KG1 (cell line): ENCODE data around the gene EPHA6.
A peak's percentile ranks its signal among the peaks of the same experiment; 100 is the strongest.

Source experiments
- DNase-seq: peaks from one replicate; lab custom pipeline; 2025; lab: John Stamatoyannopoulos, UW

The EPHA6 gene

DNA sequence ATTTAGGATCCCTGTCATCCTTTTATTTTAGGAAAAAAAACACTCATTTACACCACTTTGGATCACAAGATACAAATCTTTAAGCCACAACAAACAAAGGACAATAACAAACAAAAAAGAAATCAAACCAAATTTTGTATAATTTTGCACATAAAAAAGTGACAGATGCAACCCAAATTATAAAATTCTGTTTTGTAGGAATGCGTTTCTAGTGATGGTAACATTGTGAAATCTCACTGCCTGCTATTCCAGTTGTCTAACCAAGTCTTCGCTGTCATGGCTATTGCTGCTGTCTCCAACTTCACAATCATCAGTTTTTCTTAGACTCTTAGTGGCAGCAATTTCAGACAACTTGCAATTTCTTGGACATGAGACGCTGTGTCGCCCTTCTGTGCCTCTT is 891.8 kb downstream of the EPHA6 start:
- no peak for DNase-seq

DNA sequence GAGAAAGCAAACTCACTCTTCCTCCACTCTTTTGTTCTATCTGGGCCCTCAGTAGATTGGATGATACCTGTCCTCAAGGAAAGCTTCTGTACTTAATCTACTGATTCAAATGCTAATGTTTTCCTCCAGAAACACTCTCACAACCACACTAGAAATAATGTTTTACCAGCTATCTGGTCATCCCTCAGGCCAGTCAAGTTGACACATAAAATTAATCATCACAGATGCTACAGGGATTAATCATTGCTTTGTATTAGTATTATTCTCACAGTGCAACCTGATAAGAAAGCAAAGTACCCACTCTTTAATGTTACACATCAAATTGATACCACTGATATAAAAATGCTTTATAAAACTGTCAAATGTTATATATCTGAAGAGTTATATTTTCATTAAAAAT is 897.3 kb downstream of the EPHA6 start:
- DNase-seq: no peak

DNA sequence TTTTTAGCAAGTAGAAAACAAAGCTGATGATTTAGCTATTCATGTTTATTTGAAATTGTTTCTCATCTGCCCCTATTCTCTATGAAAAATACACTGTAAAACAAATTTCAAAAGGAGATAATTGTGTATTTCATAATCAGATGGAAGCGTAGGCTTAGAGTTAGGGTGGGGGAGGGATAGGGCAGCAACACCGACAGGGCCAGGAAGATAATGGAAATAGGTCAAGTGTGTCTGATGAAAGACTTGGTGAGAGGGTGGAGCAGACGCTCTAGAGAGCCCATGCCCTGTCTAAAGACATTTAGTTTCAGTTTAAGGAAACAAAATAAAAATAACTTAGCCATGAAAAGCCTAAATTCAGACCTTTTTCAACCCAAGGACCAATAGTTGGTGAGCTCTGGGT is 898.5 kb downstream of the EPHA6 start:
- DNase-seq: no peak

DNA sequence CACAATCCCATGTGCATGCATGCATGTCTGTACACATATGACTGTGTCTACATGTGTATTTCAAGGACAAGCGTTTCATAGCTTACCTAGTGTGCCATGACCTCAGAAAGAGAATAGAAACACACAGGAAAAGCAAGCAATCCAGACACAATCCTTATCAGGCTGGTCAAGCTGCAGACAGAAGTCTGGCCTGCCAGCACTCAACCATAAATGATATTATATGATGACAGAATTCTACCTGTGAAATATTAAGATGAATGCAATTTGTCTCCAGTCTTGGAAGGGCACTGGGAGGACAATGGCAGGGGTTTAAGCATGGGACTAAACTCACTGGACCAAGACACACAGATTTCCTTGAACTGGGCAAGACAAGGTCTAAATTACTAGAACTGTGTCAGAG is 899.2 kb downstream of the EPHA6 start:
- DNase-seq: no peak

DNA sequence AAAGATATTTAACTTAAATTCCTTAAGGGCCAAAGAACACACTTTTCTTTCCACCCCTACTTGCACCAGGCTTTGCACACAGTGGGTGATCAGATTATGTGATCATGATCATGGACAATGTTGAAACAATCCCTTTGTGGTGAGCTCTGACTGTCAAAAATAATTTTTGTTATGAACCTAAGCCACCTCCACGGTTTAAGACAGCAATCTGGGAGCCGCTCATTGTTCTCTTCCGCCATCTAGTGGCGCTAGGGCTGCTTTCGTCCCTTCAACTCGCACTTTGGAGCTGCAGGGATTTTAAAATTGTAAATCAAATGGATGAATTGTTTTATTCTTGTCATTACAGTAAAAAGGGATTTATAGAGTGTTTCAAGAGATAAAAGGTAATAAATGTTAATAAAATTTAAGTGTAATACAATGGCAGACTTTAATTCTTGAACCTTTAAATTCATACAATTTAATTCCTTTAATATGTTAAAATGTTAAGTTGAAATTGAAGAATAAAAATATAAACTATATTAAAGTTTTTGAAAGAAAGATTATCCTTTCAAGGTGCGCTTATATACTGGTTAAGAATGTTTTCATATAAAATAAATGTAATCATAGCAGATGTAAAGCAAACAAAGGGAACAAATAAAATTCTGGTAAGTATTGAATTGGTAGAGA is 904.9 kb downstream of the EPHA6 start:
- peak; percentile 45 for DNase-seq

DNA sequence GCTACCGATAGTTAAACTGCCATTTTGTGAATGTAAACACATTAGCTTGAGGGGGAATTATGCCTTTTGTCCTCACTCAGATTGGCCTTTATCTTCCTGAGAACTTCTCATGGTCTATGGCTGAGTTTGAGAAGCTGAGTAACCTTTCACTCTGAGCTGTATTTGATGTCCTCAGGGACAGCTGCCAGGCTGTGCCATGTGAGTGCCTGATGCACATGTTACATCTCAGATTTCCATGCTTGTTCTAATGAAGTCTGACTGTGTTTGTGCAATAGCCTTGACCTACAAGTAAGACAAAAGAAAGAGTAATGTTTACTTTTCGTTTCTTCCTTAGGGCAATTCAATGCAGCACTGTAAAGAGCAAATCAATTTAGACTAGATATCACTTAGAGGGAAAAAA is 906.0 kb downstream of the EPHA6 start:
- no peak for DNase-seq

DNA sequence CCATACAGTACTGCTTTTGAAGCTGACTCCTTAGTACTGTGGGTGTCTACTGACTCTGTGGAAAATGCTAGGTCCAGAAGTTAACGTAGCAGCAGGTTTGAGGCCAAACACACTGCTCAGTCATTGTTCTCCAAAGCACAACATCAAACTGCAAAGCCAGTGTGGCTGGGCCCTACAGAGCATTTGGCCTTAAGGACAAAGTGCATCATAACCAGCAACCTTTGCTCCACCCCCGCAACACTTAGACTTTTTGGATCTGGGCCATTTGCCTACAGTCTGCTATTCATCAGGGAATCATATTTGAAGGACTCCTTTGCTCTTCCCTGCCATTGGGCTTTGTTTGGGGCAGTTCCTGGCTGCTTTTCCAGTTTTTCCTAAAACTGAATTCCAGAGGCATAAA is 907.1 kb downstream of the EPHA6 start:
- no peak for DNase-seq

DNA sequence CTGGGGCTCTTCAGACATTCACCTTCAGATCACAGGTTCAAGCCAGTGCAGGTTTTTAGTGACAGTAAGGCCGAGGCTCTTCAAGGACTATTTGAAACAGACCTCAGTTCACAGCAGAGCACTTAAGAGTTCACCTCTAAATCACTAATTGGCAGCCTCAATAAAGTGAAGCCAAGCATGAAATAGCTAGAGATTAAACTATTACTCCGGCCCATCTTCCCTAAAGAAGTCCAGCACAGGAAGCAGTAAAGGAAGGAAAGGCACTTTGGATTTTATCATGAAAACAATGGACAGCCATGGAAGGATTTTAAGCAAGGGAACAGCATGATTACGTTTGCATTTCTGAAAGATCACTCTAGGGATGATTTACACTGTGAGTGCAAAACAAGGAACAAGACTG is 922.5 kb downstream of the EPHA6 start:
- no peak for DNase-seq

DNA sequence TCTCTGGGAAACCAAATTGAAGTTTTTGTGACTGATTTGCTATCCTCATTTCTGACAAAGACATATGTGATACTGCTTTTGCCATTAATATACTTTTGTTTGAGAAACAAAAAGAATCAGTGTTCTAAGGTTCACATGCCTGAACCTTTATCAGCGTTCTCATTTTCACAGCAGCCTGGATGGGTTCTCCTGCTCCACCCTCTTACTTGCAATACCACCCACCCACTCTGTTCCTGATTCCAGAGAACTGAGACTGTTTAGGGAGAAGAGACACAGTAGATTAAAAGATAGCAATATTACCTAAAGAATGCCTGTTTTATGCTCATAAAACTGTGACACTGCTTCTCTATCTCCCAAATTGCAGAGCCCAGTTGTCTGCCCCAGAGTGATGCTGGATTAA is 924.4 kb downstream of the EPHA6 start:
- no peak for DNase-seq

DNA sequence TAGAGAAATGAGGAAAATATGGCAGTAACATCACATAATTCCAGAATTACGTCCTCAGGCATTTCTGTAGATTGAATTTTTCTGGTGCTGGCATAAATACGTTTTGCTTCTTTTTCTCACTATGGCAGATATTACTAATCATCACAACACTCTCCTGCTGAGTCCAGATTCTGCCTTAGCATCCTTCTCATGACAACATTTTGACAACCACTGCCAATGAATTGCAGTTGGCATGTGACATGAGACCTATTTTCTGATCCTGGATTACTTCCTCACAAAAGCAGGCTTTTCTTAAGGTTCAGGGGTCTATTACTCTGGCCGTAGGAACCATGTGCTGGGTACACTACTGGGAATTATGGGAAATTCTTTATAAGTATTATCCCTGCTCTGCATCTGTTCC is 927.6 kb downstream of the EPHA6 start:
- DNase-seq: no peak

DNA sequence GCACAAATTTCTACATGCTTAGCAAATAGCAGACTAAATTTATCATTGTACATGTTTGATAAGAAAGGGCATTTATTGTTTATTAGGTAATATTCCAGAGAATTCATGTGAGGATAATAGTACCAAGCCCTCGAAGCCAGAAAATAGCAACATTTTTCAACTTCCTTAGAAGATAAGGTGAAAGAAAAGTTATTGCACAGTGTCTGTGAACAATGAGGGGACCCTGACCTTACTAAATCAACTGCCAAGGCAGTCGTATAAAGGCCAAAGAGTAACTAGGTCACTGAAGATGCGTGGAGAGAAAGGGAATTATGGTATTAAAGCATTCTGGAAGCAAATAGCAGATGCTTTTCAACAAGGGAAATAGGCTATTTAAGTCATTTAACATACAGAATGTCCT is 929.9 kb downstream of the EPHA6 start:
- no peak for DNase-seq

DNA sequence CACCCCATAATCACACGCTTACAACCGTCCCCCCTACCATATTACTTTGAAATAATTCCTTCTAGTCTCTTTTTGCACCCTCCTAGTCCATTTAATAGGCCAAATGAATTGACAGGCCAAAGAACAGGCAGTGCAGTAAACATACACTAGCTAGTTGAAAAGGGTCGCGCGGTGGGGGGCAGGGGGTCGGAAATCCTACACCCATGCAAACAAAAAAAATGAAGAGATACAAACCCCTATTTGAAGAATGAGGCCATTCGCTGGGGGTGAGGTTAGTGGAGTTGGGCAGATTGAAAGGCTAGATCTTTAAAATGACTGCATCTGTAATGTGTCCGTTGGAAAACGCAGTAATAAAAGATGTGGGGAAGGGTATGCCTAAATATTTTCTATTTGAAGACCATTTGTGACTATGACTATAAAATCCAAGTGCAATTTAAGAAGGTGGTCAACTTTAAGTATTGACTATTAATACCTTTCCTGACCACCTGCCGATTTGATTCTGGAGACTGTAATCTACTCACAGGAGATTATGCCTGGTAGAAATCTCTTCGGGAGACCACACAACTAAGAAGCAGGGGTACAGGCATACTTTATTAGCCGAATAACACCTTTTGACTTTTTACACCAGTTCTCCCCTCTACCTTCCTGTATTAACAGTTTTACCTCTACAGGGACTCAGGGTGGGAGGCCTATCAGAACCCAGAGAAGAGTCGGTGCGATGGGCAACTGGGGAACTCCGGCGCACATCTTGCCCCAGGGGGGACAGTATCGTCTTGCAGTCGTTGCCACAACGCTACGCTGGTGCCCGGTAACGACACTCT is 949.4 kb downstream of the EPHA6 start:
- DNase-seq: no peak

DNA sequence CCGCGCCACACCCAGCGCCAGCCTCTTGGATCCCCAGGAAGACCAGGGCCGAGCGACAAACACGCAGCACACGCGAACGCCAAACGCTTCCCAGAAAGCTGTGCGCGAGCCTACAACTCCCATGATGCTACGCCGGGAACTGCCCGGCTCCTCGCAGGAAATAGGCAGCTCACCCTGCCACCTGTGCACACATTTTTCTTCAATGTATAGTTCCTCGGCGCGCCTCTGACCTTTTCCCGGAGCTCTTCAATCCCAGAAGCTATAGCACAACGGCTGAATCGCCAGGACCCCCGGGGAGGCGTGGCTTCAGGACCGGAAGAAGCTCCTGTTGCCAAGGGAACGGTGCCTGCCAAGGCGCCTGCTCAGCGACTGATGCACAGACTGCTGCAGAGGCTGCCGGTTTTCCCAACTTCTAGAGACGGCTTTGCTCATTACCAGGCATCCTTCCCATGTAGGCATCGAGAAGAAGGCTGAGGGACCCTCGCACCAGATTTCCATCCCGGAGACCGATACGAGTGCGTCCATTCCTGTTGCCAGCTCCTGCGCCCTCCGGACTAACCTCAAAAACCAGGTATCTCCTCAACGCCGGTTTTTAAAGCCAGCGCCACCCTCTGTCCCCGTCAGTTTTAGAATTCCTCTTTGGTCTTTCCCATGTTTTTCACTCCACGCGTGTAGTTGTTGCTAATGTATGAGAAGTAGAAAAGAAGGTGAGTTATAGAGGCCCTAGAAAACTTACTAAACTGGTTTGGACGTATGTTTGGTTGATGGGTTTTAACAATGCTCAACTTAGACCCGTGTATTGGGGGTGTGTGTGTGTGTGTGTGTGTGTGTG is 950.2 kb downstream of the EPHA6 start, which contains the start of gene ARL6:
Gene ARL6 (plus strand): TSS at position 352 of the 832 bp plus-strand sequence. CDS start 3,350 bp downstream, outside the sequence.
- peak; percentile 76 for DNase-seq

DNA sequence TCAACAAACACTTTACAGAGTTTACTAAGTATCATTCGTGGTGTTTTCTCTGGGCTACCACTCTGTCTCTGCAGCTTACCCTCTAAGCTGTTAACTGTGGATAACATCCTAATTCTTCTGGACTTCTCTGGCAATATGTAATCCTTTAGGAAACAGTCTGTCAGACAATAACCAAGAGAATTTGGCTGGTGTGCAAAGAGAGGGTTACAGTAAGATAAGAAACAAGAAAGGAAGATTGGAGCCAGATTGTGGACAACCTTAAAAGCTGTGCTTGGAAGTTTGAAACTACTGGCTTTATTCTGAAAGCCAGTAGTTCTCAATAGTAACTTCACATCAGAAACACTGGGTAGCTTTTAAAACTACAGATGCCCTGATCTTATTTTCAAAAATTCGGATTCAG is 950.9 kb downstream of the EPHA6 start:
- DNase-seq: no peak

DNA sequence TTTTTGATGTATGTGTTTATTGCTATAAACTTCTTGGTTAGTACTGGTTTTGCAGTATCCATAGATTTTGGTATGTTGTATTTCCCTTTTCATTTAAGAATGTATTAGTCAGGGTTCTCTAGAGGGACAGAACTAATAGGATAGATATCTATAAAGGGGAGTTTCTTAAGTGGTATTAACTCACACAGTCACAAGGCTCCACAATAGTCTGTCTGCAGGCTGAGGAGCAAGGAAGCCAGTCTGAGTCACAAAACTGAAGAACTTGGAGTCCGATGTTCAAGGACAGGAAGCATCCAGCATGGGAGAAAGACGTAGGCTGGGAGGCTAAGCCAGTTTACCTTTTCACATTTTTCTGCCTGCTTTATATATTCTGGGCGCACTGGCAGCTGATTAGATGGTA is 958.5 kb downstream of the EPHA6 start:
- DNase-seq: no peak

DNA sequence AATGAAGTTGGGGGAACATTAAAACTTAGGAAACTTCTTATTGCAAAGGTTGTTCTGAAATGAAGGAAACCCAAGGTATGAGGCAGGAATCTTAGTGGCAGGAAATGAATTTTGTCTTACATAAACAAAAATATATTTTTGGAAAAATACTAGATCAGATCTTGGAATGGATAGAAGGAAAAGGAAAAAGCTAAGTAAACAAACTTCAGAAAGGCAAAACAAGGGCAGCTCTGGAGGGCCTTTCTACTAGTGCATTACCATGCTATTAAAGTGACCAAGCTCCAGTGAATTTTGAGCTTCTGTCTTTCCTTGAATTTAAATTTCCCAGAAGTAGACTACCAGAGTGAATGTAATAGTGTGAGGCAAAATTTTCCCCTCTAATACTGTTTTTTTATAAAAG is 963.8 kb downstream of the EPHA6 start:
- DNase-seq: no peak

DNA sequence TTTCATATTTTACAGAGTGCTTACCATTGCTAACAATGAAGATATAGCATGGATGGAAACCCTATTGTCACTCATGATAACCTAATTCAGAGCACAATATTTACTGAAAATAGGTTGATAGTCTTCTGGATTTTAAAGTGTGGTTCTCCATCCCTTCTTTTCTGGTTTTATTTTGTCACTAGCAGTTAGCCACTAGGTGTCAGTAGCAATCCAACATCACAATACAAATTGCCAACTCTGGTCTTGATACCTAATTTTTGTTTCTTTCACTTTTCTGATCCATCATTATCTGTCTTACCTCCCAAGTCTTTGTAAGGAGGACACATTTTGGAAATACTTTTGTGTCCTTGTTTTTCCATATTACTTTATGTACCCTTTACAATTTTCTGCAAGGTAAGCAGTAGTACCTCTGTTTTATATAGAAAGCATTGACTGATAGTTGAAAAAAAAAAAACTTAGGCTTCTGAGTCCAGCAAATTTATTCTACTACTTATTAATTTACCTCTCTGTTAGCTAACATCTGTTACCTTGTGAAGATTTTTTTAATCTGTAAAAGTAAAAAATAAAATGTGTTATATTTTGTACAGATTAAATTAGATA is 979.1 kb downstream of the EPHA6 start:
- peak; percentile 51 for DNase-seq

DNA sequence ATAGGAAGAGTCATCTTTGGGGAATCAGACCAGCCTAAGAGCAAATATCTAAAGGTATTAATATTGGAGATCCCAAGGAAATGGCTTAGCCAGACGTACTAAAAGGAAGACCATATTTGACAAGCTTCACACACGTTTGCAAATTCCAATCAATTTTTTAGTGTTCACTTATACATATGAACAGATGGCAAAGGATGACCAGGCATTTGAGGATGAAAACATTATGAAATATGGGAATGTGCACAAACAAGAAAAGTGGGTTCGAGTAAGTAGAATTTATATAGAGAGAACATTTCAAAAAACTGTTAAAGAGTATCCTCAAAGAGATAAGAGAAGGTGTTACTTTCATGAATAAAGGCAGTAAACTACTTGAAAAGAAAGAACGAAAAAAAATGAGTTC is 981.6 kb downstream of the EPHA6 start:
- DNase-seq: no peak
